ENCODE results near the gene ALDH1A2.

Gene ALDH1A2

GRCh38 chr15:57931570-57931969, 133.9 kb downstream of the ALDH1A2 start:
- TF ChIP-seq FOXP2 (optimal IDR thresholded peaks at IDR 0.05; ENCODE audit: borderline replicate concordance, extremely low read depth, extremely low read length, insufficient read depth) (no peak), POLR2AphosphoS5 (IDR thresholded peaks at IDR 0.05; ENCODE audit: low read depth, low read length) (no peak), SIN3A (IDR thresholded peaks at IDR 0.05; ENCODE audit: borderline replicate concordance, insufficient read depth, low read length) (no peak), REST (IDR thresholded peaks at IDR 0.05; ENCODE audit: insufficient read depth in 1 of 2, low read depth in 2 of 2, low read length in 2 of 2) (no peak), TAF1 (IDR thresholded peaks at IDR 0.05; ENCODE audit: borderline replicate concordance, insufficient read depth, low read length) (no peak)

- TF ChIP-seq TAF1 (IDR thresholded peaks at IDR 0.05; ENCODE audit: borderline replicate concordance, insufficient read depth, low read length) (no peak), FOXP2 (optimal IDR thresholded peaks at IDR 0.05; ENCODE audit: borderline replicate concordance, extremely low read depth, extremely low read length, insufficient read depth) (no peak), SIN3A (IDR thresholded peaks at IDR 0.05; ENCODE audit: borderline replicate concordance, insufficient read depth, low read length) (no peak), POLR2AphosphoS5 (IDR thresholded peaks at IDR 0.05; ENCODE audit: low read depth, low read length) (no peak), REST (IDR thresholded peaks at IDR 0.05; ENCODE audit: insufficient read depth in 1 of 2, low read depth in 2 of 2, low read length in 2 of 2) (no peak)
Measured at GRCh38 chr15:57927091-57927631, 138.3 kb downstream of the ALDH1A2 start.

- no peak for TF ChIP-seq SIN3A (IDR thresholded peaks at IDR 0.05; ENCODE audit: borderline replicate concordance, insufficient read depth, low read length)
- TF ChIP-seq POLR2AphosphoS5 (IDR thresholded peaks at IDR 0.05; ENCODE audit: low read depth, low read length): no peak
- TF ChIP-seq REST (IDR thresholded peaks at IDR 0.05; ENCODE audit: insufficient read depth in 1 of 2, low read depth in 2 of 2, low read length in 2 of 2): no peak
Measured at GRCh38 chr15:57925650-57926049, 139.9 kb downstream of the ALDH1A2 start.

GRCh38 chr15:57924598-57924997, 140.9 kb downstream of the ALDH1A2 start:
- no peak for TF ChIP-seq TAF1 (IDR thresholded peaks at IDR 0.05; ENCODE audit: borderline replicate concordance, insufficient read depth, low read length)
- TF ChIP-seq SIN3A (IDR thresholded peaks at IDR 0.05; ENCODE audit: borderline replicate concordance, insufficient read depth, low read length): no peak
- no peak for TF ChIP-seq POLR2AphosphoS5 (IDR thresholded peaks at IDR 0.05; ENCODE audit: low read depth, low read length)
- no peak for TF ChIP-seq REST (IDR thresholded peaks at IDR 0.05; ENCODE audit: insufficient read depth in 1 of 2, low read depth in 2 of 2, low read length in 2 of 2)
- no peak for TF ChIP-seq FOXP2 (optimal IDR thresholded peaks at IDR 0.05; ENCODE audit: borderline replicate concordance, extremely low read depth, extremely low read length, insufficient read depth)

- no peak for TF ChIP-seq FOXP2 (optimal IDR thresholded peaks at IDR 0.05; ENCODE audit: borderline replicate concordance, extremely low read depth, extremely low read length, insufficient read depth)
- TF ChIP-seq POLR2AphosphoS5 (IDR thresholded peaks at IDR 0.05; ENCODE audit: low read depth, low read length): no peak
- no peak for TF ChIP-seq SIN3A (IDR thresholded peaks at IDR 0.05; ENCODE audit: borderline replicate concordance, insufficient read depth, low read length)
- no peak for TF ChIP-seq TAF1 (IDR thresholded peaks at IDR 0.05; ENCODE audit: borderline replicate concordance, insufficient read depth, low read length)
- TF ChIP-seq REST (IDR thresholded peaks at IDR 0.05; ENCODE audit: insufficient read depth in 1 of 2, low read depth in 2 of 2, low read length in 2 of 2): no peak
Measured at GRCh38 chr15:57923750-57924149, 141.8 kb downstream of the ALDH1A2 start.

Measured in PFSK-1 (cell line).